ENCODE results near the gene AGPAT3. TPM values are rescaled to one million over a fixed set of nuclear protein-coding genes. Genes with fewer than 3 reads are reported as not detected.

The AGPAT3 gene
- total RNA-seq, 4 donors from 2014 or later: 63.5 to 225 (median 161) TPM

GRCh38 chr21:43944078-43944633 is 79.1 kb downstream of the AGPAT3 start:
- Histone ChIP-seq H3K27ac (no peak overlapping the region), H3K4me1 (peaks cover 0 to 22% (median 2%) of the 10 kb centered on the region in 4 donors), H3K4me3 (no peak overlapping the region), H3K9me3 (no peaks in the 10 kb centered on the region), H3K36me3 (peaks cover 0 to 35% (median 0%) of the 10 kb centered on the region in 3 donors), H3K27me3 (no peaks in the 10 kb centered on the region)
- DNase-seq: no peak
- TF ChIP-seq POLR2A (IDR thresholded peaks at IDR 0.05) (no peak), CTCF (IDR thresholded peaks at IDR 0.05) (no peak)

- no peaks in the 10 kb centered on the region for H3K27me3 ChIP-seq
- H3K9me3 ChIP-seq: peaks cover 0 to 5% (median 0%) of the 10 kb centered on the region in 4 donors
- H3K4me1 ChIP-seq: peaks cover 0 to 16% (median 2%) of the 10 kb centered on the region in 4 donors
- DNase-seq: no peak
- TF ChIP-seq POLR2A (IDR thresholded peaks at IDR 0.05) (no peak), CTCF (IDR thresholded peaks at IDR 0.05) (no peak)
- no peak overlapping the region for H3K27ac ChIP-seq
- peaks cover 0 to 30% (median 0%) of the 10 kb centered on the region in 3 donors for H3K36me3 ChIP-seq
- no peak overlapping the region for H3K4me3 ChIP-seq
Observed at GRCh38 chr21:43944757-43945156, 79.7 kb downstream of the AGPAT3 start.

GRCh38 chr21:43948740-43949498 is 83.9 kb downstream of the AGPAT3 start:
- Histone ChIP-seq H3K27ac (no peak overlapping the region), H3K4me3 (no peak overlapping the region), H3K9me3 (peaks cover 0 to 5% (median 0%) of the 10 kb centered on the region in 4 donors), H3K36me3 (peaks cover 0 to 21% (median 0%) of the 10 kb centered on the region in 3 donors), H3K4me1 (peaks cover 0 to 5% (median 0%) of the 10 kb centered on the region in 4 donors), H3K27me3 (no peaks in the 10 kb centered on the region)
- TF ChIP-seq POLR2A (IDR thresholded peaks at IDR 0.05) (no peak), CTCF (IDR thresholded peaks at IDR 0.05) (no peak)
- no peak for DNase-seq

- DNase-seq: no peak
- Histone ChIP-seq H3K4me1 (peaks cover 0 to 5% (median 0%) of the 10 kb centered on the region in 4 donors), H3K36me3 (peaks cover 0 to 21% (median 0%) of the 10 kb centered on the region in 3 donors), H3K27me3 (no peaks in the 10 kb centered on the region), H3K27ac (no peak overlapping the region), H3K4me3 (no peak overlapping the region), H3K9me3 (peaks cover 0 to 5% (median 0%) of the 10 kb centered on the region in 4 donors)
- TF ChIP-seq CTCF (IDR thresholded peaks at IDR 0.05) (no peak), POLR2A (IDR thresholded peaks at IDR 0.05) (no peak)
Observed at GRCh38 chr21:43949499-43950208, 84.6 kb downstream of the AGPAT3 start.

GRCh38 chr21:43950481-43950880 is 85.5 kb downstream of the AGPAT3 start:
- no peak overlapping the region for H3K4me3 ChIP-seq
- DNase-seq: no peak
- no peak for TF ChIP-seq POLR2A (IDR thresholded peaks at IDR 0.05)
- no peak for TF ChIP-seq CTCF (IDR thresholded peaks at IDR 0.05)
- no peak overlapping the region for H3K27ac ChIP-seq
- peaks cover 0 to 25% (median 0%) of the 10 kb centered on the region in 3 donors for H3K36me3 ChIP-seq
- H3K9me3 ChIP-seq: peaks cover 0 to 5% (median 0%) of the 10 kb centered on the region in 4 donors
- H3K27me3 ChIP-seq: no peaks in the 10 kb centered on the region
- H3K4me1 ChIP-seq: peaks cover 0 to 5% (median 0%) of the 10 kb centered on the region in 4 donors
